Stimulated activated CD4-positive, alpha-beta T cell treated with anti-CD3 and anti-CD28 coated beads, Interleukin-4, amount 100 ng/mL, for 4 hours (primary cell): ENCODE results near the gene ETFA.

Experiments used
- DNase-seq, 2 experiments: peaks; one replicate each; pipeline ENCODE4 v3.0.0-alpha.2; 2020

ETFA gene

DNA sequence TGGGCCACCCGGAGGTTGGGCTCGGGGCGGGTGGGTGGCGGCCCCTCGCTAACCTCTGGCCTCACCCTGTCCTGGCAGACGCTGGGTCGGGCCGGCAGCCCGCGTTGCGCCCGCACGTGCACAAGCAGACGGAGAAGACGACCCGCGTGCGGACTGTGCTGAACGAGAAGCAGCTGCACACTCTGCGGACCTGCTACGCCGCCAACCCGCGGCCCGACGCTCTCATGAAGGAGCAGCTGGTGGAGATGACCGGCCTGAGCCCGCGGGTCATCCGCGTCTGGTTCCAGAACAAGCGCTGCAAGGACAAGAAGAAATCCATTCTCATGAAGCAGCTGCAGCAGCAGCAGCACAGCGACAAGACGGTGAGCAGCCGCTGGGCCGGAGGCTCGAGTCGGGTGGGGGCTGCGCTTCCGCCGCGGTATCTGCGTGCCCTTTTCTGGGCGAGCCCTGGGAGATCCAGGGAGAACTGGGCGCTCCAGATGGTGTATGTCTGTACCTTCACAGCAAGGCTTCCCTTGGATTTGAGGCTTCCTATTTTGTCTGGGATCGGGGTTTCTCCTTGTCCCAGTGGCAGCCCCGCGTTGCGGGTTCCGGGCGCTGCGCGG lies 29.0 kb upstream of the ETFA start:
- no peak for DNase-seq

GRCh38 chr15:76339305-76340197 lies 28.3 kb upstream of the ETFA start:
- no peak for DNase-seq

DNA sequence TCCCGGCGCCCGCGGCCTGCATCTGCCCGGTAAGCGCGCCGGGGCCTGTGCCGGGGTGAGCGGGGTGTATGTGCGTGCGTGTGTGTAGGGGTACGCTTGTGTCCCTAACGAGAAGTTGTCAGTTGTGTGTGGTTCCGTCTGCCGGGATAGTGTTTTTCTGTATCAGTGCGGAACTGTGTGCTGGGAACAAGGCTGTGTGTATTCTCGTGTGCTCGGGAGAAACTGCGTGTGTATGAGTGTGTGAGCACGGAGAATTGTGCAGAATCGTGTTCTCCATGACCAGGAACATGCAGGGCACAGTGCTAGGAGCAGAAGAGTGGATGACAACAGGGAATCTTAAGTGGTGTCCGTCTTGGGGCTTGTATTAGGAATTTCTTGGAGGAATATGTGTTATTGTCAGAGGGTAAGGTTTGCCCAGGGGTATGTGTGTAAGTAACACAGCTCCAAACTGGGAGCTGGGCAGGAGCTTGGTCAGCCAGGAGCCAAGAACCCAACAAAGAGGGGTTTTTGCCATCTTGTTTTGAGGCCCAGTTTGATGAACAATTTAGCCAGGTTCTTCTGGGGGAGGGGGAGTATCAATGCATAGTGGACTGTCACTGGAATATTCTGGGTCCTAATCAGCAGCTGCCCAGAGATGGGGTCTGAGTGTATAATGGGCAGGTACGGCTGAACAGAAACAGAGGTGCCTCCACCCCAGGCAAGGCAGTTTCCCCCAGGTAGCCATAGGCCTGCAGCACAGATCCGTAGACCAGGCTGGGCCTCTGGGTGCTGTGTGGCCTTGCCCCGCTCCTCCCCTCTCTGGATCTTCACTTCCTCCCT lies 27.4 kb upstream of the ETFA start:
- DNase-seq, result no peak

DNA sequence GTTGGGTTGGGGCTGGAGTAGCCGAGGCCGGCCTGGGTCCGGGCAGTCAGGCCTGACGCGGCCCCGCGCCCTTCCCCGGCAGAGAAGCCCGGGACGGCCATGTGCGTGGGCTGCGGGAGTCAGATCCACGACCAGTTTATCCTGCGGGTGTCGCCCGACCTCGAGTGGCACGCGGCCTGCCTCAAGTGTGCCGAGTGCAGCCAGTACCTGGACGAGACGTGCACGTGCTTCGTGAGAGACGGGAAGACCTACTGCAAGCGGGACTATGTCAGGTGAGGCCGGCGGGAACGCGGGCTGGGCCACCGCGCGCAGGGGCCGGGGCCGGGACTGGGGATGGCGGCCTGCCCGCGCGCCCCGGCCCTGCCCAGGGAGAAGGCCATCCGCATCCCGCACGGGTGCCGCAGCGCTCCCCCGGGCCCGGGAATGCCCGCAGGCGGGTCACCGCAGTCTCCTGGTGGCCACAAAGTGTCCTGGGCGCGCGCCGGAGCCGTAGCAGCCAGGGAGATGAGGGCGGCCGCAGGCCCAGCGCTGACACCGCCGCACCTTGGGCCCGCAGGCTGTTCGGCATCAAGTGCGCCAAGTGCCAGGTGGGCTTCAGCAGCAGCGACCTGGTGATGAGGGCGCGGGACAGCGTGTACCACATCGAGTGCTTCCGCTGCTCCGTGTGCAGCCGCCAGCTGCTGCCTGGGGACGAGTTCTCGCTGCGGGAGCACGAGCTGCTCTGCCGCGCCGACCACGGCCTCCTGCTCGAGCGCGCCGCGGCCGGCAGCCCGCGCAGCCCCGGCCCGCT lies 26.6 kb upstream of the ETFA start:
- peak in 1 of 2 experiments; percentile 27 for DNase-seq

DNA sequence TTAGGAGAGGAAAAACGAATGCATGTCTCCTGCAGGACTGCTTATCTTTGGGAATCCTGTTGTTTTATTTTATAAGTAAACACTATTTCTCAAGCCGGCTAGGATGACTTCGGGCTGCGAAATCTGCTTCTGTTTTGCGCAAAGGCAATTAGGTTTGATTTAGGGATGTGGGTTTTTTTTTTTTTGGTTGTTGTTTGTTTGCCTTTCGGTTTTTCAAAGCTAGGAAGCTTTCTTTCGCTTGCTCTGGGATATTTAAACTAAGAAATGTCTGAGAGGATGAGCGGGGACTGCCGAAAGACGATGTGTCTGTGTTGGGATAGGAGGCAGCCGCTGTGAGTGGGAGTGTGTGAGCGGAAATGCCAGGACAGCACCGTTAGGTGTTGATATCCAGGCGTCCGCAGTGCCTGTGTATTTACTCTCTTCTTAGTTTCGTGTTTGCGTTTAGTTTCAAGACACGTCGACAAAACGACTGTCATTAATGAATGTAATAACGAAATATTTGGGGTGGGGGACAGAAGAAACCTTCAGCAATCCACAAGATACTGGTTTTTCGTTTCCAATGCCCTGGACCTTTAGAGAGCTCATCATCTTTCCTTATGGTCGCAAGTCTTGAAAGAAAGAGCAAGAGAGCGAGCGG lies 25.9 kb upstream of the ETFA start:
- no peak for DNase-seq

- DNase-seq, result peak; percentile 62 to 68
Observed at GRCh38 chr15:76336254-76337058, 25.2 kb upstream of the ETFA start, which contains the start of gene ISL2. Gene ISL2, plus strand, starts transcription at chr15:76336773. Its CDS starts 111 bp downstream, at chr15:76336884.

DNA sequence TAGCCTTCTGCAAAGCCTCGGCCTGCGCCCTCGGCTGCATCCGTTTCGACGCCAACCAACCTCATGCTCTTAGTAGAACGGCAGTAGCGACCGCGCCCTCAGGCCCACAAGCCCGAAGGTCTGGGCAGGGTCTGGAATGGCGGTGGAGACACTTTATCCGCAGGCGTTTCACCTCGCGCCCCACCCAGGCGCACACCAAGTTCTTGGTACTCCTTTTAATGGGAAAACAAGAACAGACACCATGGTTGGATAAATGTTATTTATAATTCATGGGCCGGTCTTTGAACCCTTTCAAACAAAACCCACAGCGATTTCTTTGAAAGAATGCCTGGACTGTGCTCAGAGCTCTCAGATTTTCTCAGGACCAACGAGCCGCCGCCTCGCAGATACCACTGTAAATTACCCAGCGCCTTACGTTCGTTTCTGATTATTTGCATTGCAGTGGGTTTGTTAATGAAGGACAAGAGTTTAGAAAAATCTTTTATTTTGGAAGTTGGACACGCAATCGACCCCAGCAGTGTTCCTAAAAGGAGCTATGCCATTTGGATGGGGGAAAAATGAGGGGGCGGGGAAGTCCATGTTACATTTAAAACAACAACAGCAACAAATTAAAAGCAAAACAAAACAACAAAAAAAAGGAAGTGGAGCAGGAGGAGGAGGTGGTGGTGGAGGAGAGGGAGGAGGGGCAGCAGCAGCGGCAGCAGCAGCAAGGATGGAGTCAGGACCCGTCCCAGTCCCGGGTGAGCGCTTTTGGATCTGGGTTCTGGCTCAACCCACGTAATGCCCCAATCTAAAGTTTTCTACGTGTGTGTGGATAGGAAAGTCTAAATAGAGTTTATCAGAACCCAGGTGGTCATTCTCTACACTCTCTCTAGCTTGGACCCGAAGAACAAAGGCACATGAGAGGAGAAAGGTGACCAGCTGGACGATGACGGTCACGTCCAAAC lies 24.3 kb upstream of the ETFA start:
- DNase-seq, result no peak

- no peak for DNase-seq
Observed at GRCh38 chr15:76334438-76335306, 23.4 kb upstream of the ETFA start.

DNA sequence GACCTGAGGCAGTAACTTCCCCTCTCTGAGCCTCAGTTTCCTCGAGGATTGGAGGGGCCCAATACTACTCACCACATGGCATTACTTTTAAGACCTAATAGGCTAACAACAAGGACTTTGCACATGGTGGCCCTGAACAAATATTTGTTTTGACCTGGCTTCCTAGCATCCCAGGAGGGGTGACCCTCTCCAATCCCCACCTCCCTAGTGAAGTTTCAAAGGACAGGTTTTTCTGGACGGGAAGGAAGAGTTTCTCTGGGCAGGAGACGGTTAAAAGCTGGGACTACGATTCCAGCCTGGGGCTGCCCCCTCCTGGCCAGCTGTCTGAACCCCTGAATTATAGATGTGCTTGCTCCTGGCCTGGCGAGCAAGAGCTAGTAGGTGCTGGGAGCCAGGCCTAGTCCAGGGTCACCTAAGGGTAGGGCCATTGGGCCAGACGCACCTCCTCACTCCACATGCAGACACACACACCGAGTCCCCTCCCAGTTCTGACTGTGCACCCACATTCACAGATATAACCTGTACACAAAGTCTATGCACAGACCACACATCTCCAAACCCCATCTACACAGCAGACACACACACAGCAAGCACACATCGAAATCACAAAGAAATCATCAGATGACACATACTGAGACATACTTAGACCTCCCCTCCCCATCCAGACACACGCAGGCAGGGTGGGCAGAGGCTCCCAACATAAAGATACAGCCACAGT lies 22.6 kb upstream of the ETFA start:
- DNase-seq, result no peak

- no peak for DNase-seq
Observed at GRCh38 chr15:76333309-76333708, 22.0 kb upstream of the ETFA start.

DNA sequence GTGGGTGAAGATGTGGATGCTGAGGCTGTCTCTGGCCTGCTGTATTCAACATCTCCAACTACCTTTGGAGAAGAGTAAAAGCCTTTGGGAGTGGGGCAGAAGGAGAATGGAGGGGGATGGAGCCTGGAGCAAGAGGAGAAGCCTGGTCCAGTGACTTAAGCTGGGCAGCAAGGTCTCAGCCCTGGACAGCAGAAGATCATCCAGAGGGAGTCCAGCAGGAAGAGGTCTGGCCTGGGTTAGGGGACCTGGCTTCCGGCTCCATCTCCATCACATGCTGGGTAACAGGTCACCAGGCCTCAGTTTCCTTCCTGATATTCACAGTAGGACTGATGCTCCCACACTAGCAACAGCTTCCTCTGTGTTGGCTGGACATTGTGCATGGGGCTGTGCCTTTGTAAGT lies 21.5 kb upstream of the ETFA start:
- DNase-seq, result no peak

- no peak for DNase-seq
Observed at GRCh38 chr15:76330080-76330680, 18.9 kb upstream of the ETFA start.

- DNase-seq, result no peak
Observed at GRCh38 chr15:76328958-76329357, 17.7 kb upstream of the ETFA start.

DNA sequence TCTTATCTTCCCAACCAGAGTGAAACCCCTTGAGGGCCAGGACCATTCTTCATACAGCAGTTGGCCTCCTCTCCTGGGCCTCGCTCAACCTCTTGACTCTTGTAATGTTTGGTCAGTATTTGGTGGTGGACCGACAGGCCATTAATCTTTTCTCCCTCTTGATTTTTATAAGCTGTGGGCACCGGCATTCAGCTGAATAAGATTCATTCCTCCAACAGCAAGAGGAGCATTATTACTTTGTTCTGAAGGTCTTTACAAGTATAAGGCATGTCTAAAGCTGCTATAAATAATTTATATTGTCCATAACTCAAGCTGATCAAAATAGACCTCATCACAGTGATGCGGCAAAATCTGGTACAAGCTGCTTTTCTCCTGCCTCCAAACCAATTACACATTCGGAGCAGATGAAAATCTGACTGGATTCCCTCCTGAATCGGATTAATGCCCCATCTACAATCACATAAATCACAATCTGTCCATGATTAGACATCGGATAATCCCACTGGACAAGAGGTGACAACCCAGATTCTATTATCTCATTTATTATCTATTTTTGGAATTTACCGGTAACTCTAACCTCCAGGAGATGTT lies 16.9 kb upstream of the ETFA start:
- DNase-seq, result no peak

GRCh38 chr15:76327191-76328105 lies 16.2 kb upstream of the ETFA start:
- no peak for DNase-seq

GRCh38 chr15:76325704-76326103 lies 14.4 kb upstream of the ETFA start:
- DNase-seq, result no peak
